Measurements from ENCODE around the gene SLC26A8. TPM values are rescaled to one million over a fixed set of nuclear protein-coding genes. Genes with fewer than 3 reads are reported as not detected.

Gene SLC26A8, protein sequence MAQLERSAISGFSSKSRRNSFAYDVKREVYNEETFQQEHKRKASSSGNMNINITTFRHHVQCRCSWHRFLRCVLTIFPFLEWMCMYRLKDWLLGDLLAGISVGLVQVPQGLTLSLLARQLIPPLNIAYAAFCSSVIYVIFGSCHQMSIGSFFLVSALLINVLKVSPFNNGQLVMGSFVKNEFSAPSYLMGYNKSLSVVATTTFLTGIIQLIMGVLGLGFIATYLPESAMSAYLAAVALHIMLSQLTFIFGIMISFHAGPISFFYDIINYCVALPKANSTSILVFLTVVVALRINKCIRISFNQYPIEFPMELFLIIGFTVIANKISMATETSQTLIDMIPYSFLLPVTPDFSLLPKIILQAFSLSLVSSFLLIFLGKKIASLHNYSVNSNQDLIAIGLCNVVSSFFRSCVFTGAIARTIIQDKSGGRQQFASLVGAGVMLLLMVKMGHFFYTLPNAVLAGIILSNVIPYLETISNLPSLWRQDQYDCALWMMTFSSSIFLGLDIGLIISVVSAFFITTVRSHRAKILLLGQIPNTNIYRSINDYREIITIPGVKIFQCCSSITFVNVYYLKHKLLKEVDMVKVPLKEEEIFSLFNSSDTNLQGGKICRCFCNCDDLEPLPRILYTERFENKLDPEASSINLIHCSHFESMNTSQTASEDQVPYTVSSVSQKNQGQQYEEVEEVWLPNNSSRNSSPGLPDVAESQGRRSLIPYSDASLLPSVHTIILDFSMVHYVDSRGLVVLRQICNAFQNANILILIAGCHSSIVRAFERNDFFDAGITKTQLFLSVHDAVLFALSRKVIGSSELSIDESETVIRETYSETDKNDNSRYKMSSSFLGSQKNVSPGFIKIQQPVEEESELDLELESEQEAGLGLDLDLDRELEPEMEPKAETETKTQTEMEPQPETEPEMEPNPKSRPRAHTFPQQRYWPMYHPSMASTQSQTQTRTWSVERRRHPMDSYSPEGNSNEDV
- not detected in 2 replicates for total RNA-seq (2014; rRNA removed; shearing (Covaris generic))

DNA sequence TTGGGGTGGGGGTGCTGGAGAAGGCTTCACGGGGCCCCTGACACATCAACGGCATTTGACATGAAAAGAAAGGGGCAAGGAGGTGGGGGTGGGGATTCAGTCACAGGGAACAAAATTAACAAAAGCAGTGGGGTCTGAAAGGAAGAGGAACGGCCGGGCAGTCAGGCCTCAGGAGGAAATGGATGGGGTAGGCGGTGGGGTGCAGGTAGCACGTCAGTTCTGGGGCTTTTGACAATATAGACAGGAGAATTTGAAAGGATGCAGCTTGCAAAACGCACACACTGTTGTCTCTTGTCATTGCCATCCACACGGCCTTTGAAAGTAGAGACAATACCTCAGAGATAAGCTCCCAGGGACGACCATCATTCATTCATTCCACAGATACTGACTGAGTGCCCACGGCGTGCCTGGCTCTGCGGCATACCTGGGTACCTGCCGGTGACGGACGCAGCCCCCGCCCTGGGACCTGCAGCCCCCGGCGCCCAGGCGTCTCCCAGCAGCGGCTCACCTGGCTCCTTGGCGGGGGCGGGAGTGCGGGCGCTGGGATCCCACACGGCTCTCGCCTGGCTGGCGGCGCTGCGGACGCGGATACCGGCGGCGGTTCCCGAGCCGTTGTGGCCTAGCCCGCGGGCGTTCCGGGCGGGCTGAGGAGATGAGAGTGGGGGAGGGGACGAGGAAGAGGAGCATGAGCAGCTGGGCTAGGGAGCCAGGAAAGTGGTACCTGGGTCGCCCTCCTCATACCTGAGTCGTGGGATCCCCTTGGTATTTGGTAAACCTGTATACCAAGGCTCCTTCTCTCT, at the start of gene SLC26A8:
TSS of gene SLC26A8 (minus strand) at position 646 of the 800 bp plus-strand sequence. CDS start 4,934 bp downstream, outside the sequence.
- Histone ChIP-seq H3K27me3 (replicated peaks) (no peaks in the 10 kb centered on the region), H3K9me3 (replicated peaks) (no peaks in the 10 kb centered on the region), H3K4me3 (no peak within 1 kb of the TSS), H3K36me3 (peaks cover 8% of the 10 kb centered on the region), H3K4me1 (replicated peaks) (peaks cover 17% of the 10 kb centered on the region), H3K27ac (no peak within 1 kb of the TSS)
- no peak for DNase-seq (ENCODE audit: low read depth in 1 of 2, low spot score in 2 of 2)

DNA sequence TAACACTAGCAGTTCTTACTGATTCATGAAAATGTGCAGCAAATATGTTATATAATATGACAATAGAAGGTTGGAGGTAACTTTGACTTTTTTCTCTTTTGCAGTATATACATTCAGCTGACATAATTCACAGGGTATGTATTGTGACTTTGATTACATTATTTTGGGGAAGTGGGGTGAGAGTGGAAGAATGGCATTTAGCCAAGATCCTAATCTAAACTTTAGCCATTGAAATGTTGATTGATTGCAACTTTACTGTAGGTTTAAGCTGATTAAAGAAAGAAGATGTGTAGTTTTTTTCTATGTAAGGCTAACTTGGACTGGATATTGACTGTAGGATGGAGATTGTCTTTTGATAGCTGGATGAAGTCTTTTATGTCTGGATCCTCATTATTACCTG, 49.1 kb upstream of the SLC26A8 start:
- DNase-seq (ENCODE audit: low read depth in 1 of 2, low spot score in 2 of 2), result no peak
- Histone ChIP-seq H3K9me3 (replicated peaks) (no peaks in the 10 kb centered on the region), H3K4me1 (replicated peaks) (no peaks in the 10 kb centered on the region), H3K27ac (no peak overlapping the region), H3K27me3 (replicated peaks) (no peaks in the 10 kb centered on the region; the same call in 1 of the 2 replicates), H3K4me3 (no peak overlapping the region), H3K36me3 (peaks cover 41% of the 10 kb centered on the region)

DNA sequence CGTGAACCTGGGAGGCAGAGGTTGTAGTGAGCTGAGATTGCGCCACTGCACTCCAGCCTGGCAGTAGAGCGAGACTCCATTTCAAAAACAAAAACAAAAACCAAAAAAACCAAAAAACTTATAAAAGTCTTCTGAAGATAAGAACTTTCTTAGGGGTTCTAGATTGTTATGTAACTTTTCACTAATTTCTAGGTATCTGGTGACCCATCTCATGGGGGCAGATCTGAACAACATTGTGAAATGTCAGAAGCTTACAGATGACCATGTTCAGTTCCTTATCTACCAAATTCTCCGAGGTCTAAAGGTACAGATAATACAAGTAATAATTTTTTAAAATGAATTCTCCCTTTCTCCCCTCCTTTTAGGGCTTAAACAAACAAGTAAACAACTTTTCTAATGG, 48.2 kb upstream of the SLC26A8 start:
- H3K9me3 ChIP-seq (replicated peaks), result no peaks in the 10 kb centered on the region
- no peaks in the 10 kb centered on the region for H3K4me1 ChIP-seq (replicated peaks)
- H3K36me3 ChIP-seq, result peaks cover 32% of the 10 kb centered on the region
- no peak for DNase-seq (ENCODE audit: low read depth in 1 of 2, low spot score in 2 of 2)
- H3K27ac ChIP-seq, result no peak overlapping the region
- H3K4me3 ChIP-seq, result no peak overlapping the region
- H3K27me3 ChIP-seq (replicated peaks), result no peaks in the 10 kb centered on the region; the same call in 1 of the 2 replicates

DNA sequence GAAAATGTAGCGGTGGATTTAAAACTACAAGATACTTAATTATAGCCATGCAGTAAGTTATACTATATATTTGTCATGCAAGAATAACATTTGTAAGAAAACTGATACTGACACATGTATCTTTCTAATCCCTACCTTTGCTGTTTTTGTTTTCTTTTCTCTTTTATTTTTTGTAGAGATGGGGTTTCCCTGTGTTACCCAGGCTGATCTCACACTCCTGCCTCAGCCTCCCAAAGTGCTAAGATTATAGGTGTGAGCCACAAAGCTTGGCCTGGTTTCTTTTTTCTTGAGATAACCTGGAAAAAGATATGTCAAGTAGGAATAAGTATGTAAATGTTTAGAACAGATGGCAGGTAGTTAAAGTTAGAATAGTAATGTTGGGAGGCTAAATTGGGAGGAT, 47.3 kb upstream of the SLC26A8 start:
- Histone ChIP-seq H3K27me3 (replicated peaks) (no peaks in the 10 kb centered on the region; the same call in 1 of the 2 replicates), H3K4me1 (replicated peaks) (no peaks in the 10 kb centered on the region), H3K36me3 (peaks cover 22% of the 10 kb centered on the region), H3K9me3 (replicated peaks) (no peaks in the 10 kb centered on the region), H3K27ac (no peak overlapping the region), H3K4me3 (no peak overlapping the region)
- no peak for DNase-seq (ENCODE audit: low read depth in 1 of 2, low spot score in 2 of 2)

DNA sequence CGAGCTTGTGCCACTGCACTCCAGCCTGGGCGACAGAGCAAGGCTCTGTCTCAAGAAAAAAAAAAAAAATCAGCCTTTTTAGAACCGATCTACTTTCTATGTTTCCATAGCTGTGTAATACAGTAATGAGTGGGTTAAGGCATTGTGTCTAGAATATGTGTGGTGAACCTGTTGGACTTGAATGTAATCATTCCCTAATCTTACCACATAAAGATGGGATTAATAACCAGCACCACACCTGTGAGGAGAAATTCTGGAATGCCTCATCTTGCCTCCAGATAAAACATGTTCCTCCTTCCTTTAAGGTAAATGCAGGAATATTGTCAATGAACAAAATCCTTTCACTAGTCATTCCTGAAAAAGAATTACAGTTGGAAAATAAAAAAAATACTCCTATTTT, 46.8 kb upstream of the SLC26A8 start:
- no peak for DNase-seq (ENCODE audit: low read depth in 1 of 2, low spot score in 2 of 2)
- Histone ChIP-seq H3K4me1 (replicated peaks) (no peaks in the 10 kb centered on the region), H3K36me3 (peaks cover 18% of the 10 kb centered on the region), H3K4me3 (no peak overlapping the region), H3K27me3 (replicated peaks) (no peaks in the 10 kb centered on the region; the same call in 1 of the 2 replicates), H3K27ac (no peak overlapping the region), H3K9me3 (replicated peaks) (no peaks in the 10 kb centered on the region)

DNA sequence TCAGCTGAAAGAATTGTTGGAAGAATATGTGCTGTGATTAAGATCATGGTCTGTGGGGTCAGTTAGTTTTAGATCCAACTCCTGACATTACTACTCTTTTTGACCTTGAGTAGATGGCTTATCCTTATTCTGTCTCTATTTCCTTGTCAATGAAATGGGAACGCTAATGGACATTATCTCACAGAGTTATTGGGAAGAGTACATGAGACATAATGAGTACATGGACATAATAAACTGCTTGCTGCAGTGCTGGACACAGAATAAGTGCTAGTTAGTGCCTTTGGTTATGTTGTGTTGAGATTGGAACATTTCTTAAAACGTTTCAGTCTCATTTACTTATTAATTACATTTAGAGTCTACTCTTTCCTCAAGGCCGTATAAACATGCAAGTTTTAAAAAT, 45.8 kb upstream of the SLC26A8 start:
- Histone ChIP-seq H3K27ac (no peak overlapping the region), H3K4me3 (no peak overlapping the region), H3K4me1 (replicated peaks) (no peaks in the 10 kb centered on the region), H3K36me3 (peaks cover 9% of the 10 kb centered on the region), H3K27me3 (replicated peaks) (no peaks in the 10 kb centered on the region), H3K9me3 (replicated peaks) (no peaks in the 10 kb centered on the region)
- DNase-seq (ENCODE audit: low read depth in 1 of 2, low spot score in 2 of 2), result no peak

DNA sequence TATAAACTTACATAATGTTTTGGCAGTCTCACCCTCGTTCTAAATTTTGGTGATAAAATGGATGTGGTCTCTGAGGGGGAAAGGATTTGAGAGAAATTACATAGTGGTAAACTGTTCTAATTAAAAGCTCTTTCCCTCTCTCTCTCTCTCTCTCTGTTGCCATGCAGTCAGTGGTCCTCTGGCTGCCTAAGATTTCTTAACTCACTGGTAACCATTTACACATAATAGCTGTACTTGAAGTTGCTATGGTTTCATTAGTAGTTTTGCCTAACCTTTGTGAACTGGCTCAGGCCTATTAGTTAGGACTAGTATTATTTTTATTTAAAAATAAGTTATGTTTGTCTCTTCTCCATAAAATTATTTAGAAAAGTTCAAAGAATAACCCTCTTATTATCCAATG, 45.1 kb upstream of the SLC26A8 start:
- Histone ChIP-seq H3K9me3 (replicated peaks) (no peaks in the 10 kb centered on the region), H3K4me1 (replicated peaks) (no peaks in the 10 kb centered on the region)

DNA sequence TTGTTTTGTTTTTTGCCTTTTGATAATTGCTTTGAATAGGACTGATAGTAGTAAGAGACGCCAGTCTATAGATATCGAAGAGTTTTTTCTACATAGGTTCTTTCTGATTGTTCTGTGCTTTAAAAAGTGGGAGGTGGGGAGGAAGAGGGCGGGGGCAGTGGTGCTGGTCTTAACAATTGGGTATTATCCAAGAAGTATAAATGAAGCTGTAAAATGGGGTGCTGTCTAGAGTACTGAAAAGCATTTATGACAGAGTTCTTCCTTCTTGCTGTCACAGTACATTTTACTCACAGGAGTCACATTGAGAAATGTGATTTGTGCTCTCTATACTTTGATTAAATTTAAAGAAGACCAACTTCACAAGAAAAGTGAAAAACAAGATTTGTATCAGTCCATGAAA, 44.1 kb upstream of the SLC26A8 start:
- no peaks in the 10 kb centered on the region for H3K4me1 ChIP-seq (replicated peaks)

More for the DNA sequence above, 45.1 kb upstream of the SLC26A8 start:
- Histone ChIP-seq H3K27ac (no peak overlapping the region), H3K36me3 (peaks cover 8% of the 10 kb centered on the region), H3K27me3 (replicated peaks) (no peaks in the 10 kb centered on the region), H3K4me3 (no peak overlapping the region)
- DNase-seq (ENCODE audit: low read depth in 1 of 2, low spot score in 2 of 2), result no peak

GRCh38 chr6:36068012-36068392, 43.6 kb upstream of the SLC26A8 start:
- peaks cover 2% of the 10 kb centered on the region for H3K36me3 ChIP-seq
- no peaks in the 10 kb centered on the region for H3K9me3 ChIP-seq (replicated peaks)
- no peaks in the 10 kb centered on the region for H3K27me3 ChIP-seq (replicated peaks)
- H3K27ac ChIP-seq, result no peak overlapping the region
- DNase-seq (ENCODE audit: low read depth in 1 of 2, low spot score in 2 of 2), result no peak
- no peaks in the 10 kb centered on the region for H3K4me1 ChIP-seq (replicated peaks)
- H3K4me3 ChIP-seq, result no peak overlapping the region

More for the DNA sequence above, 44.1 kb upstream of the SLC26A8 start:
- DNase-seq (ENCODE audit: low read depth in 1 of 2, low spot score in 2 of 2), result no peak
- peaks cover 1% of the 10 kb centered on the region for H3K36me3 ChIP-seq
- H3K27ac ChIP-seq, result no peak overlapping the region
- no peaks in the 10 kb centered on the region for H3K27me3 ChIP-seq (replicated peaks)
- no peaks in the 10 kb centered on the region for H3K9me3 ChIP-seq (replicated peaks)
- H3K4me3 ChIP-seq, result no peak overlapping the region

DNA sequence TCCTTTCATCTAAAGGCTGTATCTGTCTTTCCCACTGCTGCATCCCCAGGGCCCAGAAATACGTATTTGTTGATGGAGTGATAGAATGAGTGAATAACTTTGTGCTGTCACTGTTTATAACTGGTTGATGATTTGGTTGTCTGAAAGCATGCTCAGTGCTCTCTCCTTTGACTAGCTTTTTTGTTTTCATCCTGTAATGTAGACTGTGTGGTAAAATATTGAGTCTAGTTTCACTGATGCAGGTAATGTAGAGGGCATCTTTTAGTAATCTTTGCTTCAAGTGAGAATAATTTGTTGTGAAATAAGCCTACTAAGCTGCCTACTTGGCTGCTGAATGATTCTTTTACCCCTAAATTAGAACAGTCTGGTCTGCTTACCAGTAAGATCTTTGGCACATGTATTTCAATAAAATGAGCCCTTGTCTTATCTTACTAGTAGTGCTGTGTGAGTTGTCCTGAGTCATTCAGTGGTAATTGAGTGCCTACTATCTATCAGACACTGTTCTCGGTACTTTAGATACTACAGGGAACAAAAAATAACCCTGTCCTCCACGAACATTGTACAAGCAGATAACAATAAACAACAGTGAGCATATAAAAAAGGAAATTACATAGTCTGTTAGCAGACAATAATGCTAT, 43.1 kb upstream of the SLC26A8 start:
- no peaks in the 10 kb centered on the region for H3K4me1 ChIP-seq (replicated peaks)
- no peak overlapping the region for H3K27ac ChIP-seq
- H3K4me3 ChIP-seq, result no peak overlapping the region
- H3K9me3 ChIP-seq (replicated peaks), result no peaks in the 10 kb centered on the region
- no peak for DNase-seq (ENCODE audit: low read depth in 1 of 2, low spot score in 2 of 2)
- H3K36me3 ChIP-seq, result peaks cover 7% of the 10 kb centered on the region
- no peaks in the 10 kb centered on the region for H3K27me3 ChIP-seq (replicated peaks)

DNA sequence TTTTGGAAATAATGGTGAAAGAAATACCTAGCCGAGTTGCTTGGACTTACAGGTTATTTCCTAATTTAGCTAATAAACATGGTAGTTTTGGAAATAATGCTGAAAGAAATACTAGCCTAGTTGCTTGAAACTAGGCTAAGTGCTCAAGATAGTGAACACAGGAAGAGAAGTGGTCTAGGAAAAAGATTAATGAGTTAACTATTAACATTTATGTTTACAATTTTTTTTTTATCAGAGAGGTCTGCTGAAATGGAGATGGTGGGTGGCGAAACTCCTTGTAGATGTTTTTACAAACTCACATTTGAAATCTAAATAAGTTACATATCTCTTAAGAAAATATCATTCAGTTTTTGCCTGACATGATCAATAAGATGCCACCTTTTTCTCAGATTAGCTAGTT, 42.4 kb upstream of the SLC26A8 start:
- no peak for DNase-seq (ENCODE audit: low read depth in 1 of 2, low spot score in 2 of 2)
- H3K27ac ChIP-seq, result no peak overlapping the region
- no peaks in the 10 kb centered on the region for H3K27me3 ChIP-seq (replicated peaks)
- H3K4me3 ChIP-seq, result no peak overlapping the region
- H3K36me3 ChIP-seq, result peaks cover 12% of the 10 kb centered on the region
- H3K4me1 ChIP-seq (replicated peaks), result no peaks in the 10 kb centered on the region
- no peaks in the 10 kb centered on the region for H3K9me3 ChIP-seq (replicated peaks)

GRCh38 chr6:36065916-36066315, 41.5 kb upstream of the SLC26A8 start:
- H3K4me3 ChIP-seq, result no peak overlapping the region
- no peaks in the 10 kb centered on the region for H3K27me3 ChIP-seq (replicated peaks)
- H3K9me3 ChIP-seq (replicated peaks), result no peaks in the 10 kb centered on the region
- no peaks in the 10 kb centered on the region for H3K4me1 ChIP-seq (replicated peaks)
- H3K36me3 ChIP-seq, result peaks cover 20% of the 10 kb centered on the region
- DNase-seq (ENCODE audit: low read depth in 1 of 2, low spot score in 2 of 2), result no peak
- H3K27ac ChIP-seq, result no peak overlapping the region
